ENCODE measurements around the gene ZFYVE1. TPM values are rescaled to one million over a fixed set of nuclear protein-coding genes. Genes with fewer than 3 reads are reported as not detected.
"Not testable (repeated sequence)": the region's sequence is repeated elsewhere in the genome, so short reads cannot be mapped to it uniquely, and the experiment has no call there.

Gene ZFYVE1
- total and polyA plus RNA-seq, 2 donors (not counting 3 experiments of a cell fraction or from before 2014, with no cell fraction given), result 27.3 to 29.2 TPM

GRCh38 chr14:73047808-73048207, 20.9 kb upstream of the ZFYVE1 start:
- no peaks in the 10 kb centered on the region for H4K20me1 ChIP-seq (replicated peaks; ENCODE audit: control insufficient read depth, extremely low read depth, insufficient read depth, low read length)
- FAIRE-seq (no peak), DNase-seq (ENCODE audit: low read depth, low spot score) (no peak)
- no peak overlapping the region for H3K9ac ChIP-seq (replicated peaks; ENCODE audit: extremely low read depth, insufficient read depth, low read length)
- H3K4me3 ChIP-seq (replicated peaks in 1 of 3; ENCODE audit: insufficient read depth in 1 of 3, low read depth in 1 of 3, low read length in 3 of 3), result no peak overlapping the region
- no peaks in the 10 kb centered on the region for H3K27me3 ChIP-seq (ENCODE audit: control insufficient read depth in 2 of 2, insufficient read depth in 2 of 2, low read length in 2 of 2)
- no peaks in the 10 kb centered on the region for H3K36me3 ChIP-seq (ENCODE audit: control insufficient read depth in 2 of 2, extremely low read depth in 1 of 2, insufficient read depth in 2 of 2, low read length in 2 of 2)
- H3K27ac ChIP-seq (ENCODE audit: insufficient read depth, low read depth, low read length), result no peak overlapping the region
- no peak overlapping the region for H3K4me2 ChIP-seq (ENCODE audit: insufficient read depth, low read length)
- no peaks in the 10 kb centered on the region for H3K9me1 ChIP-seq (replicated peaks; ENCODE audit: control insufficient read depth, extremely low read depth, insufficient read depth, low read length)
- dilution Hi-C loops (cut with MboI; ENCODE audit: extremely low pct_ligation_motif_present, low sequenced_read_pairs) (no loop called here), intact Hi-C loops (cut with micrococcal nuclease) (no loop called here)
- H3K9me3 ChIP-seq (replicated peaks; ENCODE audit: control insufficient read depth, insufficient read depth, low read length), result no peaks in the 10 kb centered on the region
- no TSS peak for BruUV-seq (replicated peaks)
- H3K79me2 ChIP-seq (ENCODE audit: control insufficient read depth, insufficient read depth, low read length), result no peaks in the 10 kb centered on the region
- no peak for TF ChIP-seq MAX (IDR thresholded peaks at IDR 0.05; ENCODE audit: insufficient read depth, insufficient read length)
- TF ChIP-seq POLR2AphosphoS5 (IDR thresholded peaks at IDR 0.05; ENCODE audit: insufficient read depth, low read depth, low read length), result no peak
- TF ChIP-seq JUN (IDR thresholded peaks at IDR 0.05; ENCODE audit: borderline replicate concordance, insufficient read depth, insufficient read length, low read depth), result no peak
- TF ChIP-seq POLR2A (IDR thresholded peaks at IDR 0.05; ENCODE audit: low read depth, low read length), result no peak
- TF ChIP-seq EZH2 (IDR thresholded peaks at IDR 0.05; ENCODE audit: borderline replicate concordance, low read depth, low read length, severe bottlenecking), result no peak
- TF ChIP-seq MYC (IDR thresholded peaks at IDR 0.05; ENCODE audit: low read depth, low read length), result no peak
- no peak for TF ChIP-seq FOS (IDR thresholded peaks at IDR 0.05; ENCODE audit: borderline replicate concordance, insufficient read depth, low read length)
- no peak for TF ChIP-seq CTCF (IDR thresholded peaks at IDR 0.05; ENCODE audit: extremely low read depth in 1 of 2, insufficient read depth in 1 of 2, low read depth in 1 of 2, low read length in 2 of 2)
- CTCF ChIA-PET, result no interaction called here
- no peaks in the 10 kb centered on the region for H3K4me1 ChIP-seq (ENCODE audit: control insufficient read depth, extremely low read depth, insufficient read depth, low read length)
- no peak overlapping the region for H2AFZ ChIP-seq (ENCODE audit: low read depth, low read length)
- POLR2A ChIA-PET, result no interaction called here

- intact Hi-C loops (cut with micrococcal nuclease); H3K9me1 ChIP-seq (replicated peaks; ENCODE audit: control insufficient read depth, extremely low read depth, insufficient read depth, low read length); DNase-seq (ENCODE audit: low read depth, low spot score); H3K79me2 ChIP-seq (ENCODE audit: control insufficient read depth, insufficient read depth, low read length); H3K36me3 ChIP-seq (ENCODE audit: control insufficient read depth in 2 of 2, extremely low read depth in 1 of 2, insufficient read depth in 2 of 2, low read length in 2 of 2); H2AFZ ChIP-seq (ENCODE audit: low read depth, low read length); POLR2A ChIA-PET; H4K20me1 ChIP-seq (replicated peaks; ENCODE audit: control insufficient read depth, extremely low read depth, insufficient read depth, low read length); FAIRE-seq; H3K27me3 ChIP-seq (ENCODE audit: control insufficient read depth in 2 of 2, insufficient read depth in 2 of 2, low read length in 2 of 2); H3K4me3 ChIP-seq (replicated peaks in 1 of 3; ENCODE audit: insufficient read depth in 1 of 3, low read depth in 1 of 3, low read length in 3 of 3); H3K9ac ChIP-seq (replicated peaks; ENCODE audit: extremely low read depth, insufficient read depth, low read length); H3K4me2 ChIP-seq (ENCODE audit: insufficient read depth, low read length); H3K27ac ChIP-seq (ENCODE audit: insufficient read depth, low read depth, low read length); dilution Hi-C loops (cut with MboI; ENCODE audit: extremely low pct_ligation_motif_present, low sequenced_read_pairs); BruUV-seq (replicated peaks); H3K4me1 ChIP-seq (ENCODE audit: control insufficient read depth, extremely low read depth, insufficient read depth, low read length); H3K9me3 ChIP-seq (replicated peaks; ENCODE audit: control insufficient read depth, insufficient read depth, low read length): not testable (repeated sequence)
- CTCF ChIA-PET, result interaction anchor here (1.6 kb wide), 1 partner anchor 22 kb away, joined by 3 read pairs; the partner anchor contains the start of gene RBM25
Measured at GRCh38 chr14:73036706-73037450, 10.0 kb upstream of the ZFYVE1 start.
